Calu3 (cell line): ENCODE data around the gene CIT. TPM values are rescaled to one million over a fixed set of nuclear protein-coding genes. Genes with fewer than 3 reads are reported as not detected.
"Not testable (repeated sequence)": the region's sequence is repeated elsewhere in the genome, so short reads cannot be mapped to it uniquely, and the experiment has no call there.

Experiments
- BruUV-seq: library from RNA; stranded (reverse); fragments of 400-500 nt; replicated peaks from 2 replicates; lab custom pipeline; 2021; lab: Mats Ljungman, UMichigan
- CTCF ChIA-PET: fragments of 300-600 bp; sonication (Branson Sonifier 250); formaldehyde crosslinking; loops from one replicate; lab custom pipeline; 2022; ENCODE audit warnings: antibody characterized with exemption; lab: Charles Lee
- DNase-seq: peaks from one replicate; pipeline ENCODE4 v3.0.0; 2022
- H3K27ac Mint-ChIP-seq: one replicate; pipeline ENCODE4 v1.8.0; 2022; ENCODE audit warnings: mixed read lengths; ENCODE audit not compliant: unreplicated experiment
- H3K27me3 Mint-ChIP-seq: one replicate; pipeline ENCODE4 v1.8.0; 2022; ENCODE audit warnings: mixed read lengths; ENCODE audit not compliant: unreplicated experiment
- H3K36me3 Mint-ChIP-seq: one replicate; pipeline ENCODE4 v1.8.0; 2022; ENCODE audit warnings: mild to moderate bottlenecking, moderate library complexity, mixed read lengths; ENCODE audit not compliant: insufficient read depth, unreplicated experiment
- H3K4me1 Mint-ChIP-seq: one replicate; pipeline ENCODE4 v1.8.0; 2022; ENCODE audit warnings: mild to moderate bottlenecking, low read depth, mixed read lengths; ENCODE audit not compliant: unreplicated experiment
- H3K4me3 Mint-ChIP-seq: one replicate; pipeline ENCODE4 v1.8.0; 2022; ENCODE audit warnings: mild to moderate bottlenecking, low read depth, moderate library complexity, mixed read lengths; ENCODE audit not compliant: unreplicated experiment
- H3K9me3 Mint-ChIP-seq: one replicate; pipeline ENCODE4 v1.8.0; 2022; ENCODE audit warnings: low read depth, mixed read lengths; ENCODE audit not compliant: unreplicated experiment
- CTCF ChIP-seq: fragments of 200-600 bp; IDR thresholded peaks from one replicate; pipeline ENCODE4 v1.8.0; 2022; ENCODE audit warnings: antibody characterized with exemption; ENCODE audit not compliant: unreplicated experiment
- intact Hi-C: fragments of 100-400 bp; cut with micrococcal nuclease; formaldehyde crosslinking; loops from one replicate; pipeline ENCODE4 v1.10.0; 2022; ENCODE audit not compliant: unreplicated experiment
- total RNA-seq: library from RNA; stranded (reverse); gene quantifications from 2 replicates; pipeline ENCODE4 v1.2.3, GENCODE V29; 2022

The CIT gene
- total RNA-seq, 1 experiment from 2014 or later = 82.3 TPM

DNA sequence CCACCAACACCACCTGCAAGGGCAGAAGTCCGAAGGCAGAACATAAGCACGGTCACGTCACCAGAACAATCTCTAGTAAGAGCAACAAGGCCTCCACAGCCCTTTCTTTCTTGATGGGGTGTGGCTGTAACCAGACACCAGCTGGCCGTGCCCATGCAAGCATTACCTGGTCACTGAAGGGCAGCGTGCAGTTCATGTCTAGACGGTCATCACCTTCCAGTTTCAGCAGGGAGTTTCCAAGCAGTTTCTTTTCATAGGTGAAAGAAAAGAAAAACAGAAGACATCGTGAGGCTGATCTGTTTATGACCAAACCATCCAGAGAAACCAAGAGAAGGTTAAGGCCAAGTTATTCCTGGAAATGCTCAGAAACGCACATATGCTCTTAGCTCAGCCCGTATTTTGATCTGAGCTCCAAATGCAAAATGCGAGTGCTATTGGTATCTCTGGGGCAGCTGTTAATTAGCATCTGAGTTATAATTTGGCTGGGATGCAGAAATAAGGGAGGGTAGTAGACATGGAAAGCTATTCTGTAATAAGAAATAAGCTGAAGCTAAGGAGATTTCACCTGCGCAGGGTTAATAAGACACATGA is 166.7 kb downstream of the CIT start:
- Mint-ChIP-seq H3K9me3 (no peaks in the 10 kb centered on the region), H3K4me3 (peak overlapping the region; percentile 46), H3K27me3 (no peaks in the 10 kb centered on the region), H3K27ac (peak overlapping the region; percentile 40), H3K36me3 (peaks cover 25% of the 10 kb centered on the region), H3K4me1 (peaks cover 35% of the 10 kb centered on the region)
- peak; percentile 79 for DNase-seq
- TF ChIP-seq CTCF = no peak
- intact Hi-C loops = loop anchor here (2.0 kb wide), 1 partner anchor 40 kb away; no protein-coding TSS in a partner anchor
- CTCF ChIA-PET = interaction anchor here (0.5 to 1.6 kb wide), 6 partner anchors 15 to 279 kb away, joined by 3 to 8 read pairs (median 3); partner anchors contain the start of gene BICDL1
- BruUV-seq = no TSS peak

DNA sequence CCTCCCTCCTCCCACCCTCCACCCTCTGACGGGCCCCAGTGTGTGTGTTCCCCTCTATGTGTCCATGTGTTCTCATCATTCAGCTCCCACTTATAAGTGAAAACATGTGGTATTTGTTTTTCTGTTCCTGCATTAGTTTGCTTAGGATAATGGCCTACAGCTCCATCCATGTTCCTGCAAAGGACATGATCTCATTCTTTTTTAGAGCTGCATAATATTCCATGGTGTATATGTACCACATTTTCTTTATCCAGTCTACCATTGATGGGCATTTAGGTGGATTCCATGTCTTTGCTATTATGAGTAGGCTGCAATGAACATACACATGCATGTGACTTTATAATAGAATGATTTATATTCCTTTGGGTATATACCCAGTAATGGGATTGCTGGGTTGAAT is 170.7 kb downstream of the CIT start:
- H3K27me3 Mint-ChIP-seq, intact Hi-C loops, H3K9me3 Mint-ChIP-seq, CTCF ChIA-PET, H3K27ac Mint-ChIP-seq, H3K4me3 Mint-ChIP-seq, BruUV-seq, DNase-seq: not testable (repeated sequence)
- peaks cover 23% of the 10 kb centered on the region for H3K4me1 Mint-ChIP-seq
- H3K36me3 Mint-ChIP-seq = peaks cover 13% of the 10 kb centered on the region

DNA sequence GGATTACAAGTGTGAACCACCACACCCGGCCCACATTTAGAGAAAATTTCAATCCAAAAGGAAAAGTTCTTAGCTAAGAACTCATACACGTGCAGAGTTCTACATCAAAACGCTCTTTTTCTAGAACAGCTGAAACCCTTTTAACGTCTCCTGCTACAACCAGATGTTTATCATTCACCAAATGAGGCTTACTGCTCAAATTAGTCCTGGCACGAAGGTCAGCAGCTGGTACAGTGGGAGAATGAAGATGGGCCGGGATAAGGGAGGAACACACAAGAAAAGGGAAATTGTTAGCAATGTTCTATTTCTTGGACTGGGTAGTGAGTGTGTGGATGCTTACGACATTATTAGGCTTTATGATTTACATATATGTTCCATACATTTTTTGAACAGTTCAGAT is 171.9 kb downstream of the CIT start:
- H3K36me3 Mint-ChIP-seq = peaks cover 2% of the 10 kb centered on the region
- H3K27me3 Mint-ChIP-seq = no peaks in the 10 kb centered on the region
- intact Hi-C loops = no loop called here
- CTCF ChIA-PET = no interaction called here
- no peak overlapping the region for H3K27ac Mint-ChIP-seq
- no peak for DNase-seq
- no peak for TF ChIP-seq CTCF
- H3K4me1 Mint-ChIP-seq = peaks cover 11% of the 10 kb centered on the region
- BruUV-seq = no TSS peak
- no peak overlapping the region for H3K4me3 Mint-ChIP-seq
- no peaks in the 10 kb centered on the region for H3K9me3 Mint-ChIP-seq

GRCh38 chr12:119704065-119704747 is 172.9 kb downstream of the CIT start:
- intact Hi-C loops = no loop called here
- no peaks in the 10 kb centered on the region for H3K36me3 Mint-ChIP-seq
- CTCF ChIA-PET = no interaction called here
- TF ChIP-seq CTCF = no peak
- no peak overlapping the region for H3K27ac Mint-ChIP-seq
- H3K4me3 Mint-ChIP-seq = no peak overlapping the region
- no peaks in the 10 kb centered on the region for H3K27me3 Mint-ChIP-seq
- BruUV-seq = no TSS peak
- H3K9me3 Mint-ChIP-seq = no peaks in the 10 kb centered on the region
- DNase-seq = no peak
- H3K4me1 Mint-ChIP-seq = peaks cover 1% of the 10 kb centered on the region

GRCh38 chr12:119700078-119700477 is 177.0 kb downstream of the CIT start:
- Mint-ChIP-seq H3K36me3 (peaks cover 4% of the 10 kb centered on the region), H3K27ac (no peak overlapping the region)
- BruUV-seq = no TSS peak

More at GRCh38 chr12:119700078-119700477, 177.0 kb downstream of the CIT start:
- Mint-ChIP-seq H3K4me1 (no peaks in the 10 kb centered on the region), H3K27me3 (no peaks in the 10 kb centered on the region), H3K9me3 (no peaks in the 10 kb centered on the region), H3K4me3 (no peak overlapping the region)
- no peak for TF ChIP-seq CTCF
- CTCF ChIA-PET = interaction anchor here (1.2 kb wide), 1 partner anchor 17 kb away, joined by 3 read pairs; no protein-coding TSS in a partner anchor
- DNase-seq = no peak
- intact Hi-C loops = no loop called here
